Islet precursor cell (in vitro differentiated cells): ENCODE results near the gene GALNT18.

ENCODE experiments used
- DNase-seq: peaks from one replicate; pipeline ENCODE4 v3.0.0-alpha.2; 2018

Gene GALNT18

GRCh38 chr11:11493698-11494097 is 128.1 kb downstream of the GALNT18 start:
- DNase-seq = no peak

- DNase-seq = no peak
These were observed 130.2 kb downstream of the GALNT18 start for GRCh38 chr11:11491589-11491988.

GRCh38 chr11:11491014-11491413 is 130.8 kb downstream of the GALNT18 start:
- DNase-seq = no peak

GRCh38 chr11:11486423-11486822 is 135.4 kb downstream of the GALNT18 start:
- no peak for DNase-seq

GRCh38 chr11:11486002-11486401 is 135.8 kb downstream of the GALNT18 start:
- DNase-seq = no peak

- DNase-seq = no peak
These were observed 138.2 kb downstream of the GALNT18 start for GRCh38 chr11:11483627-11484026.

- no peak for DNase-seq
These were observed 139.1 kb downstream of the GALNT18 start for GRCh38 chr11:11482730-11483129.

- DNase-seq = no peak
These were observed 140.4 kb downstream of the GALNT18 start for GRCh38 chr11:11481371-11481770.

- DNase-seq = no peak
These were observed 140.8 kb downstream of the GALNT18 start for GRCh38 chr11:11480971-11481370.

GRCh38 chr11:11478687-11479086 is 143.1 kb downstream of the GALNT18 start:
- no peak for DNase-seq

- no peak for DNase-seq
These were observed 143.9 kb downstream of the GALNT18 start for GRCh38 chr11:11477695-11478420.

- no peak for DNase-seq
These were observed 144.7 kb downstream of the GALNT18 start for GRCh38 chr11:11476971-11477645.

- DNase-seq = no peak
These were observed 145.3 kb downstream of the GALNT18 start for GRCh38 chr11:11476499-11476898.

GRCh38 chr11:11472106-11472505 is 149.7 kb downstream of the GALNT18 start:
- DNase-seq = no peak

- DNase-seq = no peak
These were observed 150.6 kb downstream of the GALNT18 start for GRCh38 chr11:11471201-11471600.

- DNase-seq = no peak
These were observed 152.9 kb downstream of the GALNT18 start for GRCh38 chr11:11468954-11469353.

- DNase-seq = no peak
These were observed 154.5 kb downstream of the GALNT18 start for GRCh38 chr11:11467312-11467711.

GRCh38 chr11:11464555-11464954 is 157.2 kb downstream of the GALNT18 start:
- DNase-seq = no peak

GRCh38 chr11:11463405-11463804 is 158.4 kb downstream of the GALNT18 start:
- DNase-seq = peak; percentile 75

GRCh38 chr11:11461473-11461872 is 160.3 kb downstream of the GALNT18 start:
- DNase-seq = no peak

- no peak for DNase-seq
These were observed 162.2 kb downstream of the GALNT18 start for GRCh38 chr11:11459578-11459977.

- no peak for DNase-seq
These were observed 163.3 kb downstream of the GALNT18 start for GRCh38 chr11:11458485-11458884.

- DNase-seq = no peak
These were observed 163.8 kb downstream of the GALNT18 start for GRCh38 chr11:11458001-11458400.

GRCh38 chr11:11456866-11457265 is 164.9 kb downstream of the GALNT18 start:
- DNase-seq = no peak
